Kidney (tissue), 14 donors: Measurements from ENCODE around the gene CTTNBP2NL. TPM values are rescaled to one million over a fixed set of nuclear protein-coding genes. Genes with fewer than 3 reads are reported as not detected.

Source experiments
- DNase-seq, 5 donors: peaks; one replicate each; pipeline ENCODE4 v3.0.0-alpha.2; 2013 to 2020
- FAIRE-seq: peaks from 2 replicates; lab custom pipeline; 2012; peaks lifted over from hg19 to GRCh38; lab: Jason Lieb, UNC
- H3K27ac ChIP-seq, 2 donors: one replicate each; pipeline ENCODE4 v1.7.0; 2013; ENCODE audit warnings: low read depth in 2 of 2, low read length in 2 of 2, inconsistent platforms in 1 of 2
- H3K27me3 ChIP-seq: one replicate; pipeline ENCODE4 v1.7.1; 2013; ENCODE audit warnings: low read length, inconsistent platforms; ENCODE audit not compliant: control insufficient read depth, insufficient read depth
- H3K36me3 ChIP-seq, 3 donors: one replicate each; pipeline versions ENCODE4 v1.7.0 to v1.7.1; 2013; ENCODE audit warnings: low read length in 3 of 3, control low read depth in 1 of 3, inconsistent platforms in 1 of 3; ENCODE audit not compliant: insufficient read depth in 3 of 3, control insufficient read depth in 2 of 3
- H3K4me1 ChIP-seq, 3 donors: one replicate each; pipeline versions ENCODE4 v1.7.0 to v1.7.1; 2013; ENCODE audit warnings: low read length in 3 of 3, inconsistent platforms in 1 of 3, low read depth in 1 of 3; ENCODE audit not compliant: control insufficient read depth in 2 of 3, insufficient read depth in 2 of 3
- H3K4me3 ChIP-seq, 3 donors: one replicate each; pipeline versions ENCODE4 v1.7.0 to v1.8.1; 2013; ENCODE audit warnings: low read length in 3 of 3, control low read depth in 1 of 3, inconsistent platforms in 1 of 3
- H3K9ac ChIP-seq, 3 donors: one replicate each; pipeline versions ENCODE4 v1.7.0 to v1.7.1; 2013; ENCODE audit warnings: low read length in 3 of 3, control low read depth in 1 of 3, inconsistent platforms in 1 of 3
- H3K9me3 ChIP-seq, 3 donors: one replicate each; pipeline versions ENCODE4 v1.7.0 to v1.7.1; 2013; ENCODE audit warnings: low read length in 3 of 3, control low read depth in 1 of 3, inconsistent platforms in 1 of 3; ENCODE audit not compliant: control insufficient read depth in 2 of 3, insufficient read depth in 1 of 3
- intact Hi-C: fragments of 100-400 bp; cut with DNase I; formaldehyde crosslinking; loops from one replicate; pipeline ENCODE4 v1.11.1; 2022
- polyA plus RNA-seq: library from polyadenylated mRNA; stranded (reverse); fragments of 350-450 nt; fragmentation: Illumina TruSeq; extraction: RNeasy Lipid Tissue Mini Kit (QIAGEN cat#74804); gene quantifications from one replicate; pipeline ENCODE4 v1.2.3, GENCODE V29; 2014; ENCODE audit warnings: low read depth, low replicate concordance; ENCODE audit not compliant: insufficient read depth
- total RNA-seq: library from RNA; stranded (reverse); fragmentation: NEBNext Ultra II Directional; extraction: Animal tissue kit (Norgen Biotek cat#: 25700); gene quantifications from one replicate; pipeline ENCODE4 v1.2.1, GENCODE V29; 2021
- TF ChIP-seq, protein P1 (sequence below): IDR thresholded peaks from 3 replicates; pipeline ENCODE4 v1.5.1; 2012; ENCODE audit warnings: mild to moderate bottlenecking, moderate library complexity, borderline replicate concordance; ENCODE audit not compliant: insufficient read depth; ENCODE audit errors: extremely low read depth
- donor health status: control.
- donor health status: control.
- donor health status: control.
- donor health status: control.
- donor health status: control.
- donor health status: DM: yes; HTN: yes; CAD: no.
- donor health status: Normal renal cell carcinoma (clear cell type).

CTTNBP2NL gene
- total and polyA plus RNA-seq, 2 donors from 2014 or later = 6.7 to 65.4 TPM

DNA sequence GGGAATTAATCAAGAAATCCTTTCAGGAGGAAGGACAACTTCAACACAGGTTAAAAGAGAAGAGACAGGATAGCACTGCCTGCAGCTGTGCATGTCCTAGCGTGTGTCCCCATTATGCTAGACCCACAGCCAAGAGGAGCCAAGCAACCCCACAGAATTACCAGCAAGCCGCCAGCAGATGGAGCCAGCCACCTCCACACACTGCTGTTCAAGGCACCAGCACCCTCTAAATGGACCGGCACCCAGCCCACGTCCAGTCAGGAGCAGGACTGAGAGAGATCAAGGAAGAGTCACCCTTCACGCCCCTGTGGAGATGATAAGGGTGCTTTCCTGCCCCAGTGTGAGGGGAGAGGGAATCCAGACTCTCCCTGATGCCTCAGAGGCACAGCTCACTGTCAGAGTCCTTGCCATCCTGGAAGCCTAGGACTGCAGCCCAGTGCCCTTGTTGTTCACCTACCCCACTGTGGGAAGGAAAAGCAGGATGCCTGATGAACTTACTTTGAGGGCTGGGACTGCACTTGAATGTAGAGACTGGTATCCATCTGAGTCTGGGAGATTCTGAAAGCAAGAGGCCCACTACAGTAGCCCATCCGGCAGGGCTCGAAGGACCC is 37.1 kb upstream of the CTTNBP2NL start:
- Histone ChIP-seq H3K36me3 (no peaks in the 10 kb centered on the region), H3K4me3 (no peak overlapping the region), H3K27ac (peak overlapping the region; percentile 38 to 89), H3K9me3 (no peaks in the 10 kb centered on the region), H3K9ac (no peak overlapping the region), H3K4me1 (peaks cover 0 to 2% (median 0%) of the 10 kb centered on the region in 3 donors), H3K27me3 (no peaks in the 10 kb centered on the region)
- FAIRE-seq (no peak), DNase-seq (peak in 4 of 5 donors; percentile 19 to 91 (median 35))
- intact Hi-C loops = no loop called here
- TF ChIP-seq, protein P1, sequence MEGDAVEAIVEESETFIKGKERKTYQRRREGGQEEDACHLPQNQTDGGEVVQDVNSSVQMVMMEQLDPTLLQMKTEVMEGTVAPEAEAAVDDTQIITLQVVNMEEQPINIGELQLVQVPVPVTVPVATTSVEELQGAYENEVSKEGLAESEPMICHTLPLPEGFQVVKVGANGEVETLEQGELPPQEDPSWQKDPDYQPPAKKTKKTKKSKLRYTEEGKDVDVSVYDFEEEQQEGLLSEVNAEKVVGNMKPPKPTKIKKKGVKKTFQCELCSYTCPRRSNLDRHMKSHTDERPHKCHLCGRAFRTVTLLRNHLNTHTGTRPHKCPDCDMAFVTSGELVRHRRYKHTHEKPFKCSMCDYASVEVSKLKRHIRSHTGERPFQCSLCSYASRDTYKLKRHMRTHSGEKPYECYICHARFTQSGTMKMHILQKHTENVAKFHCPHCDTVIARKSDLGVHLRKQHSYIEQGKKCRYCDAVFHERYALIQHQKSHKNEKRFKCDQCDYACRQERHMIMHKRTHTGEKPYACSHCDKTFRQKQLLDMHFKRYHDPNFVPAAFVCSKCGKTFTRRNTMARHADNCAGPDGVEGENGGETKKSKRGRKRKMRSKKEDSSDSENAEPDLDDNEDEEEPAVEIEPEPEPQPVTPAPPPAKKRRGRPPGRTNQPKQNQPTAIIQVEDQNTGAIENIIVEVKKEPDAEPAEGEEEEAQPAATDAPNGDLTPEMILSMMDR = peak; percentile 69

DNA sequence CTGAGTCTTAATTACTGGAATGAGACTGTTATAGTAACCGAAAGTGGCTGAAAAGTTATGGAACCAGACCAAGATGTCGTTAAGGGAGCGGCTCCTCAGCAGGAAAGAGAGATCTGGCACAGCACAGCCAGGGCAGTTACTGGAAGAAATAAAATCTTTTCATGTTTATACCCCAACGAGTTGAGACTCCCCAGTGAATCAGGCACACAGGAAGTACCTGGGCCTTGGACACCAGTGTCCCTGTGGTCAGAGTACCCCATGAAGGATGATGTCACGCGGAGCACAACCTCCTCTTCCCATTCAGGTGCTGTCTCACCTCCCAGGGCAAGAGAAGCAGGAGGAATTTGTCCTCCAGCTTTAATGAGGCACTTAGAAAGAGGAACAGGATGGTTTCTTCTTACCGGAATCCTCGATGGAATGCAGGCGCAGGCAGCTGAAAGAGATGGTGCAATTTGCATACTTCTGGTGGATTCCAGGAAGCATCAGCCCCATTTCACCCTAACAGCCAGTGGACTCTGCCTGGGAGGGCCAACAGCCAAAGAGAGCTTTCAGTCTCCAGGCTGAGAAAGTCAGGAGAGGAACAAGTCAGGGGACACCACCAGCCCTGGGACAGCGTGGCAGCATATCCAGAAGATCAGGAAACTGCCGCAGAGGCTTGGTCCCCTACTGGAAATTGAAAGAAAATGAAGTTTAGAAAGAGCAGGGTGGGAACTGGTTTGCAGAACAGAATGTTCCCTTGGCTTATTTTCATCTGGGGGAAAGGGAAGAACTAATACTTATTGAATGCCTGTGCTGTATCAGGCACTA is 35.9 kb upstream of the CTTNBP2NL start:
- no peak overlapping the region for H3K9ac ChIP-seq
- no peaks in the 10 kb centered on the region for H3K27me3 ChIP-seq
- H3K36me3 ChIP-seq = no peaks in the 10 kb centered on the region
- peak overlapping the region in 2 of 3 donors; percentile 31 to 38 for H3K4me3 ChIP-seq
- peak overlapping the region; percentile 38 to 89 for H3K27ac ChIP-seq
- H3K4me1 ChIP-seq = peaks cover 0 to 2% (median 0%) of the 10 kb centered on the region in 3 donors
- DNase-seq (peak in 3 of 5 donors; percentile 15 to 92 (median 37)), FAIRE-seq (no peak)
- no peaks in the 10 kb centered on the region for H3K9me3 ChIP-seq
- TF ChIP-seq, protein P1 = no peak
- intact Hi-C loops = no loop called here

DNA sequence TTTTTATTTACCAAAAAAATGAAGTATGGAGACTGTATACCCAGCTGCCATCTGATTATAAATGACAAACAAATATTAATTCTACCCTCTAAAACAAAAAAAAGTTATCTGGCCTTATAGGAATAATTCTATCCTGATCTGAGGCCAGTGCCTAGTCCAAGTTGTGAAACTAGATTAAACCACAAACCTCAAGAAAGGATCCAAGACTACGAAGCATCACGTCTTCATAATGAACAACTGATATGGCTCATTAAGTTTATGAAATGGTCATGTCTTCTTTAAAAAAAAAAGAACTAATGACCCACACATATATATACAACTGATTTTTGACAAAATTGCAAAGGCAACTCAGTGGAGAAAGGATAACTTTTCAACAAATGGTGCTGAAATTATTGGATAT is 32.4 kb upstream of the CTTNBP2NL start:
- Histone ChIP-seq H3K36me3 (no peaks in the 10 kb centered on the region), H3K9ac (no peak overlapping the region), H3K9me3 (no peaks in the 10 kb centered on the region), H3K4me3 (no peak overlapping the region), H3K27ac (no peak overlapping the region), H3K27me3 (no peaks in the 10 kb centered on the region), H3K4me1 (peaks cover 0 to 2% (median 0%) of the 10 kb centered on the region in 3 donors)
- TF ChIP-seq, protein P1 = no peak
- DNase-seq (no peak), FAIRE-seq (no peak)
- intact Hi-C loops = no loop called here
